NOMO-1 treated with dmso at 0.1 percent for 144 hours (cell line): ENCODE results near the gene GGT1.
"Not testable (repeated sequence)": the region's sequence is repeated elsewhere in the genome, so short reads cannot be mapped to it uniquely, and the experiment has no call there.

Experiments
- DNase-seq: peaks from one replicate; lab custom pipeline; 2025; ENCODE audit not compliant: unreplicated experiment; lab: John Stamatoyannopoulos, UW

The GGT1 gene

GRCh38 chr22:24602847-24603769 is at the start of gene GGT1:
GGT1 (plus strand) TSS chr22:24603193; CDS start chr22:24611082, 7,889 bp downstream.
- DNase-seq, result not testable (repeated sequence)

- no peak for DNase-seq
These were observed 49.2 kb upstream of the GGT1 start for GRCh38 chr22:24553597-24554312.

GRCh38 chr22:24554313-24555164 is 48.5 kb upstream of the GGT1 start, which contains the start of gene GUCD1:
GUCD1 (minus strand) TSS chr22:24555138; CDS start chr22:24554991, 147 bp downstream.
- DNase-seq, result peak; percentile 16

- DNase-seq, result peak; percentile 95
These were observed 47.6 kb upstream of the GGT1 start, which contains the start of gene SNRPD3 for GRCh38 chr22:24555165-24556039. SNRPD3 (plus strand) TSS chr22:24555999; CDS start chr22:24557675, 1,676 bp downstream.

GRCh38 chr22:24559471-24559870 is 43.5 kb upstream of the GGT1 start:
- DNase-seq, result no peak

- no peak for DNase-seq
These were observed 39.7 kb upstream of the GGT1 start for GRCh38 chr22:24563246-24563645.

GRCh38 chr22:24564376-24565058 is 38.5 kb upstream of the GGT1 start:
- no peak for DNase-seq

- DNase-seq, result no peak
These were observed 37.9 kb upstream of the GGT1 start for GRCh38 chr22:24565077-24565476.

GRCh38 chr22:24566899-24567511 is 36.0 kb upstream of the GGT1 start:
- no peak for DNase-seq

- no peak for DNase-seq
These were observed 35.3 kb upstream of the GGT1 start for GRCh38 chr22:24567668-24568067.

- no peak for DNase-seq
These were observed 31.7 kb upstream of the GGT1 start for GRCh38 chr22:24571266-24571665.

- no peak for DNase-seq
These were observed 26.2 kb upstream of the GGT1 start for GRCh38 chr22:24576778-24577177.

- DNase-seq, result no peak
These were observed 24.4 kb upstream of the GGT1 start for GRCh38 chr22:24578355-24579257.

- no peak for DNase-seq
These were observed 23.8 kb upstream of the GGT1 start for GRCh38 chr22:24579258-24579601.

GRCh38 chr22:24580276-24580675 is 22.7 kb upstream of the GGT1 start:
- DNase-seq, result no peak

- DNase-seq, result no peak
These were observed 20.8 kb upstream of the GGT1 start for GRCh38 chr22:24582056-24582814.
